Body of pancreas (tissue), 4 donors: ENCODE results near the gene RAET1E. TPM values are rescaled to one million over a fixed set of nuclear protein-coding genes. Genes with fewer than 3 reads are reported as not detected.
"Not testable (repeated sequence)": the region's sequence is repeated elsewhere in the genome, so short reads cannot be mapped to it uniquely, and the experiment has no call there.

ENCODE experiments used
- ATAC-seq: fragments of 150-250 bp; one replicate; pipeline ENCODE4 v1.9.1; 2016
- DNase-seq, 4 donors: peaks; one replicate each; pipeline ENCODE4 v3.0.0-alpha.2; 2019
- H3K27ac ChIP-seq, 4 donors: fragments of 200-600 bp; sonication (generic); 1 replicate in 3 of 4; 2 replicates in 1 of 4; pipeline versions ENCODE4 v1.5.1 to v1.6.1; 2016 to 2019; ENCODE audit warnings: mild to moderate bottlenecking in 1 of 4, mixed read lengths in 1 of 4, moderate library complexity in 1 of 4
- H3K27me3 ChIP-seq, 2 donors: fragments of 200-600 bp; sonication (generic); one replicate each; pipeline ENCODE4 v1.6.0; 2016; ENCODE audit warnings: mild to moderate bottlenecking in 1 of 2
- H3K36me3 ChIP-seq, 2 donors: fragments of 200-600 bp; sonication (generic); replicated peaks in 1 of 2; 2 replicates each; pipeline ENCODE4 v1.5.1; 2016; ENCODE audit warnings: low read depth in 2 of 2; ENCODE audit not compliant: insufficient read depth in 1 of 2
- H3K4me1 ChIP-seq: fragments of 200-600 bp; sonication (generic); one replicate; pipeline ENCODE4 v1.6.0; 2016
- H3K4me3 ChIP-seq, 2 donors: fragments of 200-600 bp; sonication (generic); 1 replicate in 1 of 2; 2 replicates in 1 of 2; pipeline ENCODE4 v1.5.1; 2016 to 2019
- H3K9me3 ChIP-seq, 3 donors: fragments of 200-600 bp; sonication (generic); 1 replicate in 2 of 3; 2 replicates in 1 of 3; pipeline ENCODE4 v1.5.1; 2016
- POLR2A ChIP-seq, 3 donors: fragments of 450-650 bp; IDR thresholded peaks; one replicate each; pipeline ENCODE4 v1.6.1; 2016; ENCODE audit warnings: antibody characterized with exemption in 3 of 3, mild to moderate bottlenecking in 2 of 3
- WGBS, 2 donors: methylation state at CpG; one replicate each; pipeline ENCODE4 v1.1.5; 2017; 5-methylcytosine and 5-hydroxymethylcytosine counted together
- intact Hi-C: fragments of 100-400 bp; cut with DNase I; formaldehyde crosslinking; loops from one replicate; pipeline ENCODE4 v1.15.1; 2023
- total RNA-seq, 2 donors: library from RNA; depleted of rRNA; stranded (reverse); fragments of >200 nt; gene quantifications; one replicate each; pipeline ENCODE4 v1.1.0, GENCODE V29; 2016
- TF ChIP-seq, protein P1 (sequence below), 7 experiments: fragments of 450-650 bp in 4 of 7; fragments of 200-600 bp in 3 of 7; sonication (generic) in 3 of 7; IDR thresholded peaks; one replicate each; pipeline ENCODE4 v1.5.1; 2016 to 2019; ENCODE audit warnings: antibody characterized with exemption in 7 of 7

RAET1E gene
- total RNA-seq, 2 donors from 2014 or later, result not detected

DNA sequence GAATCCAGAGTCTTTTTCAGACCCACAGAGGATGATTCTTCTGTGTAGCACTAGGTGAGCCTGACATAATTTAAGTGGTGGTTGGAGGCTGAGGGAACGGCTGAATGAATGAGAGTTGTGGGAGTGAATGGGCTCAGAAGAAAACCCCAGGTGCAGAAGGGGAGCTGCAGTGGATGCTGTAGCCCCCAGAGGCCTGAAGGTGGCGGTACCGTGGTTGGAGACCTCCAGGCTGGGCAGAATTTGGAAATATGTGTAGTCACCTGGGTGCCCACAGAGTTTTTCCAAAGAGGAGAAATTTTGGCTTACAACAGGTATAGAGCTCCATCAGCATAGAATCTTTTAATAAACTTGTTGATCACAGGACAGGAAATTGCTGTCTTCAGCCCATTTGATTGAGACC, 31.5 kb upstream of the RAET1E start:
- Histone ChIP-seq H3K4me3 (no peak overlapping the region), H3K27me3 (peaks cover 0 to 3% of the 10 kb centered on the region in 2 donors), H3K27ac (no peak overlapping the region), H3K36me3 (no peaks in the 10 kb centered on the region), H3K9me3 (no peaks in the 10 kb centered on the region), H3K4me1 (peaks cover 12% of the 10 kb centered on the region)
- 4 to 5% methylated on average over 3 of the region's 3 CpGs for WGBS, 2 donors
- no peak for DNase-seq
- no peak for ATAC-seq
- no peak for TF ChIP-seq POLR2A (IDR thresholded peaks at IDR 0.05)
- TF ChIP-seq, protein P1, sequence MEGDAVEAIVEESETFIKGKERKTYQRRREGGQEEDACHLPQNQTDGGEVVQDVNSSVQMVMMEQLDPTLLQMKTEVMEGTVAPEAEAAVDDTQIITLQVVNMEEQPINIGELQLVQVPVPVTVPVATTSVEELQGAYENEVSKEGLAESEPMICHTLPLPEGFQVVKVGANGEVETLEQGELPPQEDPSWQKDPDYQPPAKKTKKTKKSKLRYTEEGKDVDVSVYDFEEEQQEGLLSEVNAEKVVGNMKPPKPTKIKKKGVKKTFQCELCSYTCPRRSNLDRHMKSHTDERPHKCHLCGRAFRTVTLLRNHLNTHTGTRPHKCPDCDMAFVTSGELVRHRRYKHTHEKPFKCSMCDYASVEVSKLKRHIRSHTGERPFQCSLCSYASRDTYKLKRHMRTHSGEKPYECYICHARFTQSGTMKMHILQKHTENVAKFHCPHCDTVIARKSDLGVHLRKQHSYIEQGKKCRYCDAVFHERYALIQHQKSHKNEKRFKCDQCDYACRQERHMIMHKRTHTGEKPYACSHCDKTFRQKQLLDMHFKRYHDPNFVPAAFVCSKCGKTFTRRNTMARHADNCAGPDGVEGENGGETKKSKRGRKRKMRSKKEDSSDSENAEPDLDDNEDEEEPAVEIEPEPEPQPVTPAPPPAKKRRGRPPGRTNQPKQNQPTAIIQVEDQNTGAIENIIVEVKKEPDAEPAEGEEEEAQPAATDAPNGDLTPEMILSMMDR (IDR thresholded peaks at IDR 0.05), result peak in 2 of 7 experiments; percentile 8 to 21
- intact Hi-C loops, result loop anchor here (10.0 kb wide), 1 partner anchor 205 kb away; no protein-coding TSS in a partner anchor

- DNase-seq, H3K4me3 ChIP-seq, H3K27ac ChIP-seq, H3K9me3 ChIP-seq, H3K36me3 ChIP-seq, H3K27me3 ChIP-seq, ATAC-seq: not testable (repeated sequence)
- H3K4me1 ChIP-seq, result peaks cover 27% of the 10 kb centered on the region
- WGBS, 2 donors, result 62 to 77% methylated on average over 4 of the region's 4 CpGs
- intact Hi-C loops, result loop anchor here (10.0 kb wide), 1 partner anchor 202 kb away; no protein-coding TSS in a partner anchor
Observed at GRCh38 chr6:149927025-149927424, 29.1 kb upstream of the RAET1E start.

DNA sequence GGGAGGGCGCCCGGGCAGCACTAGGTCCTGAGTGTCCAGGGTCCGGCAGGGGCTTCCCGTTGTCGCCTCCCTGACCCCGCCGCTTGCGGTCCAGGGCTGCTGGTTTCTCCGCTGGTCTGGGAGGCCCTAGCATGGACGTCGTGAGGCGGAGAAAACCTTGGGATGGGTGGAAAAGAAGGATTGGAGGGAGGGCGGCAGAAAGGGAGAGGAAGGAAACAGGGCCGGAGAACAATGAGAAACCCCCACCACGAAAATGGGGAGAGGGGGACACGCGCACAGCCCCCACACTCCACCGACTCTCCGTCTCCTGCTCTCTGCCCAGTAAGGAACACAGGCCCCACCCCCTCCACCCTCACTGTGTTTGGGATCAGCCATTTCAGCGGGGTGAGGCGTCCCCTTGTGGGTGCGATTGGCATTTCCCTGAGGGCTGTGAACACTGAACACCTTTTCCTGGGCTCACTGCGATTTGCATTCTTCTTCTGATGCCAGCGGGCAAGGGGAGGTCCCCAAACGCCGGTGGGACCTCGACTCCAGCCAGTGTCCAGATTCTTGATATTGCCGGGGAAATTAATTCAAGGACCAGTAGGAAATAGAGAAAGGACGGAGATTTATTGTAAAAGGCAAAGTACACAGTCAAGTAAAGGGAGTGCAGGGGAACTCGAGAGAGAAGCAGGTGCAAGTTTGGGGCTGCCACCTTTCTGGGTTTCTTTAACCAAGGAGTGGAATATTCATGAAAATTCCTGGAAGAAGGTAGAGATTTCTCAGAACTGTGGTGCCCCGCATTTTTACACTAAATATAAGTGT, 28.3 kb upstream of the RAET1E start:
- H3K9me3 ChIP-seq, result no peaks in the 10 kb centered on the region
- H3K4me1 ChIP-seq, result peaks cover 27% of the 10 kb centered on the region
- DNase-seq (peak; percentile 90 to 95 (median 92)), ATAC-seq (peak; percentile 91)
- H3K27me3 ChIP-seq, result no peaks in the 10 kb centered on the region
- intact Hi-C loops, result loop anchor here (10.0 kb wide), 1 partner anchor 201 kb away; no protein-coding TSS in a partner anchor
- whole genome bisulfite sequencing, 2 donors, result 1 to 2% methylated on average over 23 to 31 of the region's 31 CpGs
- TF ChIP-seq, protein P1 (IDR thresholded peaks at IDR 0.05), result peak; percentile 89 to 99 (median 98)
- TF ChIP-seq POLR2A (IDR thresholded peaks at IDR 0.05), result no peak
- H3K27ac ChIP-seq, result peak overlapping the region in 1 of 4 donors; percentile 12
- no peaks in the 10 kb centered on the region for H3K36me3 ChIP-seq
- peak overlapping the region; percentile 16 to 24 for H3K4me3 ChIP-seq

- intact Hi-C loops, result loop anchor here (10.0 kb wide), 1 partner anchor 201 kb away; no protein-coding TSS in a partner anchor
- H3K27me3 ChIP-seq, result no peaks in the 10 kb centered on the region
- peak in 2 of 4 donors; percentile 29 for DNase-seq
Observed at GRCh38 chr6:149925253-149925973, 27.5 kb upstream of the RAET1E start.

More at GRCh38 chr6:149925253-149925973, 27.5 kb upstream of the RAET1E start:
- 12 to 38% methylated on average over 5 to 34 of the region's 34 CpGs for WGBS, 2 donors
- peak overlapping the region in 1 of 4 donors; percentile 12 for H3K27ac ChIP-seq
- H3K36me3 ChIP-seq, result no peaks in the 10 kb centered on the region
- H3K4me1 ChIP-seq, result peaks cover 27% of the 10 kb centered on the region
- peak overlapping the region; percentile 16 to 24 for H3K4me3 ChIP-seq
- no peaks in the 10 kb centered on the region for H3K9me3 ChIP-seq
- peak; percentile 5 for ATAC-seq
- no peak for TF ChIP-seq POLR2A (IDR thresholded peaks at IDR 0.05)
- TF ChIP-seq, protein P1 (IDR thresholded peaks at IDR 0.05), result no peak
